GM21360 (cell line): ENCODE measurements around the gene ACTMAP.
"Not testable (repeated sequence)": the region's sequence is repeated elsewhere in the genome, so short reads cannot be mapped to it uniquely, and the experiment has no call there.

Experiments
- ATAC-seq: cut with Tn5 transposase; IDR thresholded peaks from one replicate; pipeline ENCODE4 v1.9.1; 2021; ENCODE audit warnings: mild to moderate bottlenecking, moderate library complexity; ENCODE audit not compliant: unreplicated experiment

The ACTMAP gene

DNA sequence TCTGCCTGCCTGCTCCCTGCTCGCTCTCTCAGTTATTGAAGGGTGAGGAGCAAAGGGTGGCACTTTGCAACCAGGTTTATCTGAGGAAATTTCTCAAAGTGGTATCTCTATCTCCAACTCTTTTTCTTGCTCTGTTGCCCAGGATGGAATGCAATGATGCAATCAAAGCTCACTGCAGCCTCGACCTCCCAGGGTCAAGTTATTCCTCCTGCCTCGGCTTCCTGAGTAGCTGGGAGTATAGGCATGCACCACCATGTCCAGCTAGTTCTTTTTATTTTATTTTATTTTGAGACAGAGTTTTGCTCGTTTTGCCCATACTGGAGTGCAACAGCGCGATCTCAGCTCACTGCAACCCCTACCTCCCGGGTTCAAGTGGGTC, 4.9 kb downstream of the ACTMAP start:
- ATAC-seq: no peak

DNA sequence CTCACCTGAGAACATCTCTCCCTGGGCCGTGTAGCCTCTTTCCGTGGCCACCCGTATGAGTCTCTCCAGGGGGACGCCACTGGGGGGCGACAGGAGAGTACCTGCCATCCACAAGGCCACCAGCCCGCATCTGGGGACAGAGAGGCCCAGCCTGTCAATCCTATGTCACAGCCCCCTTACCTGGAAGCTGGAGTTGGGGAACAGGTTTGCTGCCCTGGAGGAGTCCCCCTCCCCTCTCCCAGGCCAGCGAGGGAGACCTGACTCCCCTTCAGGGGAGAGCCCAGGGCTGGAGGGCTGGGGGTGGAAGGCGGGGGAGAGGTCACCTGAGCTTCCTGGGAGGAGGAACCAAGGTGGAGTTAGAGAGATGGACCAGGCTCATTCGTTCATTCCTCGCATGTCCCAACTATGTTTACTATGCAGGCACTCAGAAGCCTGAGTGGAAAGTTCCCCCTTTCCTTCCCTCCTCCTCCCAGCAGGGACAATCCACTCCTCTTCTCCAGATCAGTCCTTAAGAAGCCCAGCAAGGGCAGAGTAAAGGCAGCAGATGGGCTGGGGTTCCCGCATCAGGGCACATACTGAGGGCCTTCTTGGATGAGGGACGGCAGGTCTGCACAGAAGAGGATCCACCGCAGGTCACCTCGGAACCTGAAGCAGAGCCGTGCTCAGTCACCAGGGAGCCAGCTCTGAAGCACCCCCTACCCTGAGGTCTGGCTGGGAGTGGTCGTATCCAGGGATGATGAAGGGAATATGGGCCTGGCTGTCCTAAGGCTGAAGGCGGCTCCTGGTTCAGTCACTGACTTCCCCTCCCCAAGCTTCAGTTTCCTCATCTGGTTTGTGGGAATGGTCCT, 5.5 kb downstream of the ACTMAP start:
- ATAC-seq: no peak

DNA sequence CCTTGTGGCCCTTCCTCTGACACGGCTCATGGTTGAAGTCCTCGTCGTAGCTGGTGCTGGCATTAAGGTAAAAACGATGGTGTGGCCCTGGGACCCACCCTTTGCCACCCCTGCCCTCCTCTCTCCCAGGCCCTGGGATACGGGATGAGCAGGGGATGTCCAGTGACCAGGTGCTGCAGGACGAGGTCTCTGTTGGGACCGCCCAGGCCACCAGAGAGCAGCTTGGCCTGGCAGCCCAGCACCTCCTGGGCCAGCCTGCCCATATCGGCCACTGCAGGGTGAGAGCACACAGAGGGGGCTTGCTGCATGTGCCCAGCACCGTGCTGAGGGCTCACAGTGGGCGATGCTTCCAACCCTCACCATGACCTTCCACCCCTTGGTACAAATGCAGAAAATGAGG, 6.4 kb downstream of the ACTMAP start:
- ATAC-seq: no peak

DNA sequence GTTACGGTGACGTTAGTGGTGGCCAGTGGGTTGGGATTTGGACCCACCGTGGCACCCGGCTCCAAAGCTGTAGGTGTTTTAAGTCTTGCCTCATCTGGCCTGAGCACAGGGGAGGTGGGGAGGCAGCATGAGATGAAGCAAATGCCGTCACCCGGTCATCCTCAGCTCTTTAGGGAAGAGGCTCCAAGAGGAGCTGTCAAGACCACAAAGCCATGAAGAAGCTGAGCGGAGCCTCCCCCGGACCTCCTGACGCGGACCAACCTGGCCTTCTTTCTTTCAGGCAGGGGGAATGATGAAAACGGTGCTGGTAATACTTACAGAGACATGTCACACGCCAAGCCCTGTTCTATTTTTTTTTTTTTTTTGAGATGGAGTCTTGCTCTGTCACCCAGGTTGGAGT, 7.4 kb downstream of the ACTMAP start:
- ATAC-seq: no peak

DNA sequence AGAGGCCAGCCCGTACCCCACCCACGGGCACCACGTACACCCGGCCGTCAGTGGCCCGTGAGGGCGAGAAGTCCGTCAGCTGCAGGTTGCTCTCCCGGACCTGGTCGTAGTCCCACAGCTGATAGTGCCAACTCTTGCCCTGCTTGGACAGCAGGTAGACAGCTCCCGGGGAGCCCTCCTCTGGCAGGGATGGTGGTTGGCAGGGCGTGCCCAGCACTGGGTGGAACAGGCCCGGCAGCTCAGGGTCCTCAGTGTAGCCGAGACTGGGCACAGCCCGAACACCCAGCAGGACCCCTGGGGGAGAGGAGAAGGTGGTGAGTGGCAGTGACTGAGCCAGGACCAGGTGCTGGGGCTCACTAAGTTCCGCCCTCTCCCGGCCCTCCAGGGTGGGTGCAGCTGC, 7.8 kb downstream of the ACTMAP start:
- no peak for ATAC-seq

DNA sequence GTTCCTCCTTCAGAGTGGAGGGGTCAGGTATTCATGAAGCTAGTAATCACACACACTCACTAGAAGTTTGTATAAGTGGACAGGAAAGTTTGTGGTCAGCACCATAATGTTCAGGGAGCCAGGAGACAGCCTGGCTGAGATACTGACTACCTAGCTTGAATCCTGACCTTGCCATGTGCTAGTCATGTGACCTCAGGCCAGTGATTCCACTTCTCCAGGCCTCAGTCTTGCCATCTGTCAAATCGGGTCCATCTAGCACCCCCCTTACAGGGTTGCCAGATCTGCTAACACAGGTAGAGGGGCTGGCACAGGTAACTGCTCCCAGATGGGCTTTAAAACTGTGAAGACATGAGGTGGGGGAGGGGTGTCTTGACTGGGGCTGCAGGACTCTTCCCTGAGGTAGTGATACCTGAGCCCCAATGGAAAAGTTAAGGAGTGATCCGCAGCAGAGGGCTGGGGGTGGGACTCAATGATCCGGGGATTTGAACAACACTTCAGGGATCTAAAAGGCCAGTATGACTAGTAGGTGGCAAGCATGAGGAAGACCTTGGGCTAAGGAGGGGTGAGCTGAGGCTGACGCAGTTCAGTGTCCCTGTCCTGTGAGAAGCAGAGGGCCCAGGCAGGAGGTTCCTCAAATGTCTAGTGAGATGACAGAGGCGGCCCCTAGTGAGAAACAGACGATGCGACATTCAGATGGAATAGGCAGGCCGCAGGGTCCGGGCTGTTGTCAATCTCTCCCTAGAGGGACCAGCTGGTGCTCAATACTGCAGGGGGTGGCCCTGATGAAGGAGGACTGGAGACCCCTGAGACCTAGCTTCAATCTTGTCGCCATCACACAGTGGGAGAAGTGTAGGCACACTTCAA, 8.5 kb downstream of the ACTMAP start:
- ATAC-seq: no peak

DNA sequence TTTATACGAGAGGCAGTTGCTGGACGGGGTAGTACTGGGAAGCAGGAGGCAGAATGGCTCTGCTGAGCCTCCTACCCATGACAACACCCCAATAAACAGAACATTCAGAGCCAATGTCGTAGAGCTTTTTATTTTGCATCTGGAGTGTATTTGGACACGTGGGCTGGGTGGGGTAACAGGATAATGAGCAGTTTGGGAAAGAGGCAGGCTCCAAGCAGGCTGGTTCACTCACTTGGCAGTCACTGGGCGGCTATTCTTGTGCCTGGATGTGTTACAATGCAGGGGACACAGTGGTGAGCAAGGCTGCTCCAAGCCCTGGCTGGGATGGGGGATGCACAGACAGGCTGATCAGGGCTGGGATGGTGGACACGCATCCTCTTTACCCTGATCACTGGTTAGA, 9.5 kb downstream of the ACTMAP start:
- ATAC-seq: no peak

DNA sequence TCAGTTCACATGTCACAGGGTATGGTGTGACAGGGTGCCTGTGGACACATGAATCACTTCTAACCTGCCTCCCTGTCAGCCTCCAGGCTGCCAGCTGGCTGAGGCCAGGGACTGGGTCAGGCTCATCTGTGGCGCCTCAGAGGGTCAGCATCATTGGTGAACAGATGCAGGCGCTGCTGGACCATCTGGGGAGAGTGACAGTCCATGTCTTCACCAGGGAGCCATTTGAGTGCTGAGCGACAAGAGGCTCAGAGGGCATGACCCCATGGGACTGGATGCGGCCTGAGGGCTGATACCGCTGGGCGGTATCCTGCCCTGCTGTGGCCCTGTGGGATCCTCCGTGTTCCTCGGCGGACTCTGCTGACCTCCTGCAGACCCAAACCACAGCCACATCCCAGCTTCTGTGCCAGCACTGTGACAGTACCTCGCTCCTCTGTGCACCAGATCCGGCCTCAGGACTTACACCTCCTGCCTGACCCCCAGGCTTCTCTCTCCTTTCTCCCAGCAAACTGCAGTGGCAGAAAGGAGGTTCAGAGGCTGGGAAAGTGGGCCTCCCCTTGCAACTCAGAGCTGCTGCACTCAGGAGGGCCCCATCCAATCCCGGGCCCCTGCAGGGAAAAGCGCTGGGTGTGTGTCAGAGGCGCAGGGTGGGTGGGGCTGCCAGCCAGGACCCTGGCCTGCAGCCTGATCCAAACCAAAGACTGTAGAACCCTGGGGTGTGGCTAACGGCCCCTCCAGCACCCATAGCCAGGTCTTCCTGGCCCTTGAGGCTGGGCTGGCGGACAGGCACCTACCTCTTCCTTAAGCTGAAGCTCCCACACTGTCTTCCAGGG, 10.2 kb downstream of the ACTMAP start:
- no peak for ATAC-seq

DNA sequence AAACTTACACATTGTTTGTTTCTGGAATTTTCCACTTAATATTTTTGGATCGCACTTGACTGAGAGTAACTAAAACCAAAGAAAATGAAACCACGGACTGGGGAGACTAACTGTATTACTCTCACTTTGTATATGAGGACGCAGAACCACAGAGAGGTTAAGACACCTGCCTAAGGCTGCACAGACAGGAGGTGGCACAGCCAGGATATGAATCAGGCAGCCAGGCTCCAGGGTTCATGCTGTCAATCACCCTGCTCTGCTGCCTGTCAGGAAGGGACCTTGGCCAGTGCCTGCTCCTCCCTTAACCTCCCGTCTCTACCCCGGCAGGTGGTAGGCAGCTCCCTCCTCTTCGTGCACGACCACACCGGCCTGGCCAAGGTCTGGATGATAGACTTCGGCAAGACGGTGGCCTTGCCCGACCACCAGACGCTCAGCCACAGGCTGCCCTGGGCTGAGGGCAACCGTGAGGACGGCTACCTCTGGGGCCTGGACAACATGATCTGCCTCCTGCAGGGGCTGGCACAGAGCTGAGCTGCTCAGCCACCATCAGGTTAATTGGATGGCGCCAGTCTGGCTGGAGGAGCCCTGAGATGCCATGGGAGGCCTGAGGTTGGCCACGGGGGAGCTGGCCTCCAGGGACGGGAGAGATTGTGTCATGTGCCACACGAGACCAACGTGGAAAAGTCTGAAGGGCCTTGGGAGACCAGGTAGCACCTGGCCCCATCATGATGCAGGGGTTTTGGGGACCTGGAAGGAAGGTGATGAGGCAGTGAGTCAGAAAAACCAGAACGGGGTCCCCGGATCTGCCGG, 11.0 kb downstream of the ACTMAP start:
- no peak for ATAC-seq

DNA sequence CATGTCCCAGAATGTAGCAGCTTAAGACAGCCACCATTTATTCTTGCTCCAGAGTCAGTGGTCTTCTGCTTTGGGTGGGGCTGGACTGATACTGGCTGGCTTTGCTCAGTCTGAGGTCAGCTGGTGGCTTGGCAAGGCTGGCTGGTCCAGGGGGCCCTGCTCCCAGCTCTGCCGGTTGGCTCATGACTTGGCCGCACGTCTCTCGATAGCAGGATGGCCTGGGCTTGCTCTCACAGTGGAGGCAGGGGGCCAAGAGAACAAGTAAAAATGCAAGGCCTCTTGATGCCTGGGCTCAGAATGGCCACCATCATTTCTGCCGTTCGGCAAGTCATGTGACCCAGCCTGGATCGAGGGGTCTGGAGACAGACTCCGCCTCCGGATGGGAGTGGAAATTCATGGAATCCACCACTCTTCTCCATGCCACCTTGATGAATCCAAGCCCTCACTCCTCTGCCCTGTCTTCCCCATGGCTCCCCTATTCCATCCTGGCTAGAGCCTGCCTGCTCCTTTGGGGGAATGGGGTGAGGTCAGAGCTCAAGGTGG, 13.1 kb downstream of the ACTMAP start:
- ATAC-seq: no peak

DNA sequence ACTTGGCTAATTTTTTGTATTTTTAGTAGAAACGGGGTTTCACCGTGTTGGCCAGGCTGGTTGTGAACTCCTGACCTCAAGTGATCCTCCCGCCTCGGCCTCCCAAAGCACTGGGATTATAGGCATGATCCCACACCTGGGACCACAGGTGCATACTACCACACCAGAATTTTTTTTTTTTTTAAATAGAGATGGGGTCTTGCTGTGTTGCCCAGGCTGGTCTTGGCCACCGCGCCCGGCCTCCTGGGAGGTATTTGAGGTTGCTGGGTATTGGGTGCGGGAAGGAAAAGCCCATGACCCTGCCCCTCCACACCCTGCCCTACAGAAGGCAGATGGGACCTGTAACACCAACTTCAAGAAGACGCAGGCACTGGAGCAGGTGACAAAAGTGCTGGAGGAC, 13.6 kb downstream of the ACTMAP start:
- no peak for ATAC-seq

DNA sequence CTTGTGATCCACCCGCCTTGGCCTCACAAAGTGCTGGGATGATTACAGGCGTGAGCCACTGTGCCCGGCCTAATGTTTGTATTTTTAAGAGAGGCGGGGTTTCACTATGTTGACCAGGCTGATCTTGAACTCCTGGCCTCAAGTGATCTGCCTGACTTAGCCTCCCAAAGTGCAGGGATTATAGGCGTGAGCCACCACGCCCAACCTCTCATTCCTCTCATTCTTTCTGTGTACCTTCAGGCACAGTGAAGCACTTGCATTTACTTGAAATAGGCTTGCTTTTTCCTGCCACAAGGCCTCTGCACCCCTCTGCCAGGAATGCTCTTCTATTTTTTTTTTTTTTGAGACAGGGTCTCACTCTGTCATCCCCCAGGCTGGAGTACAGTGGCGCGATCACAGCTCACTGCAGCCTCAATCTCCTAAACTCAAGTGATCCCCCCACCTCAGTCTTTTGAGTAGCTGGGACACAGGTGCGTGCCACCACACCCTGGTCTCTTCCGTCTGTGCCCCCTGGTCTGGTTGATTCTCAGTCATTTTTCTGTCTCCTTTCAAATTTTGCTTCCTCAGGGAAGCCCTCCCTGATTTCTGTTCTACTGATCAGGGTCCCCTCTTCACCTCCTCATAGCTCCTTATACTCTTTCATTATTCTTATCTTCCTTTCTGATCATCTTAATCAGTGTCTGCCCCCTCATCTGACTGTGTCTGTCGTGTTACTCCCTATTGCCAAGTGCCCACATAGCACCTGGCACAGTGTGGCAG, 15.1 kb downstream of the ACTMAP start:
- no peak for ATAC-seq

DNA sequence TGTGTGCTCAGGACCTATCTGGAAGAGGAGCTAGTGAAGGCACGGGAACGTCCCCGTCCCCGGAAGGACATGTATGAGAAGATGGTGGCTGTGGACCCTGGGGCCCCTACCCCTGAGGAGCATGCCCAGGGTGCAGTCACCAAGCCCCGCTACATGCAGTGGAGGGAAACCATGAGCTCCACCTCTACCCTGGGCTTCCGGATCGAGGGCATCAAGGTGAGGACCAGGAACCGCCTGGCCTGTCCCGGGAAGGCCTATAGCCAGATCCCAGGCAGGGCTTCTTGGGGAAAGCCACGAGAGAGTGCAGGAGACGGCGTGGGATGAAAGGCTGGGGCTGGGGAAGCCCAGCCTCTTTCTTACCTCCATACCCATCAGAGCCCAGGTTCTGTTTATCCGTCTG, 17.1 kb downstream of the ACTMAP start:
- no peak for ATAC-seq

DNA sequence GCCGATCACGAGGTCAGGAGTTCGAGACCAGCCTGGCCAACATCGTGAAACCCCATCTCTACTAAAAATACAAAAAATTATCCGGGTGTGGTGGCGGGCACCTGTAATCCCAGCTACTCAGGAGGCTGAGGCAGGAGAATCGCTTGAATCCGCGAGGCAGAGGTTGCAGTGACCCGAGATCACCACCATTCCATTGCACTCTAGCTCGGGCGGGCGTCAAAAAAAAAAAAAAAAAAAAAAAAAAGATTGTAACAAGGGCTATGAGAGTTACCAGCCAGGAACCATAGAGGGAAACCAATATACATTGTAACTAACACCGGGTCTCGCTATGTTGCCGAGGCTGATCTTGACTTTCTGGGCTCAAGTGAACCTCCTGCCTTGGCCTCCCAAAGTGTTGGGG, 18.0 kb downstream of the ACTMAP start:
- not testable (repeated sequence) for ATAC-seq

DNA sequence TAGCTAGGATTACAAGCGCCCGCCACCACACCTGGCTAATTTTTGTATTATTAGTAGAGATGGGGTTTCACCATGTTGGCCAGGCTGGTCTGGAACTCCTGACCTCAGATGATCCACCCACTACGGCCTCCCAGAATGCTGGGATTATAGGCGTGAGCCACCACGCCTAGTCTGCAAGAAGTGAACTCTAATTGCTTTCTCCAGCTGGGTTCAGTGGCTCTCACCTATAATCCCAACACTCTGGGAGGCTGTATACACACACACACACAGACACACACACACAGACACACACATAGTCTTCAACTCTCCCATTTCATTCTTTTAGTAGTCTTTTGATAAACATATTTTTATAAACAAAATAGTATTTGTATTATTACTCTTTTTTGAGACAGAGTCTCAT, 20.2 kb downstream of the ACTMAP start:
- not testable (repeated sequence) for ATAC-seq

DNA sequence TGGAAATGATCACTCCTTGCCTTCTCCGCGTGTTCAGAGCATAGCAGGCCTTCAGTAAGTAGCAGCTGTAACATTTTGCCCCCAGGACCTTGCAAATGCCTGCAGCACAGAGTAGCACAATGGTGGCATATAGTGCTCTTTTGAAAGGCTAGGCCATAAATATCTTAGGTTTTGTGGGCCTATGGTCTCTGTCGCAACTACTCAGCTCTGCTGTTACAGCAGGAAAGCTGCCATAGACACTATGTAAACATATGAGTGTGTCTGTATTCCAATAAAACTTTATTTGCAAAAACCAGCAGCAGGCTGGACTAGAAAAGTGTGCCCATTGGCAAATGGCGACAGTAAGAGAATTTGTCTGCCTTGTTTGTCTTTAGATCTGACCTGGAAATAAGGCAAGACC, 24.0 kb downstream of the ACTMAP start:
- no peak for ATAC-seq

DNA sequence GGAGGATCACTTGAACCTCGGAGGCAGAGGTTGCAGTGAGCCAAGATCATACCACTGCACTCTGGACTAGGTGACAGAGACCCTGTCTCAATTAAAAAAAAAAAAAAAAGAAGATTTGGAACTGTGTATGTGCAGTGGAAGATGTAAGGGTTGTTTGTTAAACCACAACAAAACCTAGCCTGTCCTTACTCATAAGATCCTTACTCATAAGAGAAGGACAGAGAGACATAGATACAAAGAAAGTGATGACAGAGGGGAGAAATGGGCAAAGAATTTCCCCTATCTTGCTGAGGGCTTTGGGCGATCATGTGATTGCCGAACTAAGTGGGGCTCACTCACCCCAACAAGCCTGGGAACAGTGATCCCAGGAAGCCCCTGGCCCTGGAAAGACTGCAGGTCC, 25.4 kb downstream of the ACTMAP start:
- ATAC-seq: no peak

DNA sequence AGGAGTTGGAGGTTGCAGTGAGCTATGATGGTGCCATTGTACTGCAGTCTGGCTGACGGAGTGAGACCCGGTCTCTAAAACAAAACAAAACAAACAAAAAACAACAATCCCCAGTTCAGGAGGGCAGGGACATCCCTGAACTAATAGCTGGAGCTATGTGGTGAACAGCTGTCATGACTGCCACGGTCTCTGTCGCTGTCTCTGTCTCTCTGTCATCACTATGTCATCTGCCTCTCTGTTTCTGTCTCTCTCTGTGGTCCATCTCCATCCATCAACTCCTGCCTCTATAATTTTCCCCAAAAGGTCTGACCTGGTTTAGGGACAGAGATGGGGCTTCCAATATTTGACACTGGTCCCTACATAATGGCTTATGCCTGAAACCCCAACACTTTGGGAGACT, 26.0 kb downstream of the ACTMAP start:
- no peak for ATAC-seq

DNA sequence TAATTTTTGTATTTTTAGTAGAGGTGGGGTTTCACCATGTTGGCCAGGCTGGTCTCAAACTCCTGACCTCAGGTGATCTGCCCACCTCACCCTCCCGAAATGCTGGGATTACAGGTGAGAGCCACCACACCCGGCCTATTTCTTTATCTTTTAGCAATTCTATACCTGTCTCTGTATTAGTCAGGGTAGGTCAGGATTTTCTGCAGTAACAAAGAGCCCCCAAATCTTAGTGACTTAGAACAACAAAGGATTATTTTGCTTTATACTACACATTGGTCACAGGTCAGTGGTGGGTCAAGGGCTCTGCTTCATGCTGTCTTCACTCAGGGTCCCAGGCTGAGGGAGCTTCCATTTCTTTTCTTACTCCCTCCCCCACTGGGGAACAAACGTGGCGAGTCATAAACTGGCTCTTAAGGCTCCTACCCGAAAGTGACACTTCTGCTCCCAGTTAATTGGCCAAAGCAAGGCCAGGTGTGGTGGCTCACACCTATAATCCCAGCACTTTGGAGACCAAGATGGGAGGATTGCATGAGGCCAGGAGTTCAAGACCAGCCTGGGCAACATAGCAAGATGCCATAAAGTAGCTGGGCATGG, 26.5 kb downstream of the ACTMAP start:
- no peak for ATAC-seq
